ENCODE results near the gene OR2AT4.
"Not testable (repeated sequence)": the region's sequence is repeated elsewhere in the genome, so short reads cannot be mapped to it uniquely, and the experiment has no call there.

OR2AT4 gene

DNA sequence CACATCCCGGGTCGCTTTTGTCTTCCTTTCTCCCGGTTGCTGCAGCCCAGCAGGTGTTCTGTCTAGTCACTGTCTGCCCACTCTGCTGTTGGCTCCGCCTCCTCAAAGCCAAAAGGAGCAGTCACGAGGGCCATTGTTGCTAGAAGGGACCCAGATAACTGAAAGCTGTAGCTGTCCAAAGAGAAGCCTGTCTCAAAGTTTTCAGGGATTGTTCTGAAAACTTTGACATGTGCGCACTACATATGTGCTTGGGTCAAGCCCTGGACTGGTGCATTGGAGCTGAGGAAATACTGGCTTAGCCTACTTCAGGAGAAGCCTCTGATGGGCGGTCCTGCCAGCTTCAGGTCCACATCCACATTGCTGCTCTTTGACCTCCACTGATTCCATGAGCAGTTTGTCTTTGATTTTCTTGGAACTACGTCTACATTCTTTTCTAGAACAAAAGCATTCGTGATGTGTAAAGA, 8.8 kb upstream of the OR2AT4 start:
- H3K4me3 ChIP-seq (replicated peaks; ENCODE audit: low read depth, low read length) = no peak overlapping the region
- no peak for DNase-seq (ENCODE audit: low read depth)
- TF ChIP-seq, protein P1, sequence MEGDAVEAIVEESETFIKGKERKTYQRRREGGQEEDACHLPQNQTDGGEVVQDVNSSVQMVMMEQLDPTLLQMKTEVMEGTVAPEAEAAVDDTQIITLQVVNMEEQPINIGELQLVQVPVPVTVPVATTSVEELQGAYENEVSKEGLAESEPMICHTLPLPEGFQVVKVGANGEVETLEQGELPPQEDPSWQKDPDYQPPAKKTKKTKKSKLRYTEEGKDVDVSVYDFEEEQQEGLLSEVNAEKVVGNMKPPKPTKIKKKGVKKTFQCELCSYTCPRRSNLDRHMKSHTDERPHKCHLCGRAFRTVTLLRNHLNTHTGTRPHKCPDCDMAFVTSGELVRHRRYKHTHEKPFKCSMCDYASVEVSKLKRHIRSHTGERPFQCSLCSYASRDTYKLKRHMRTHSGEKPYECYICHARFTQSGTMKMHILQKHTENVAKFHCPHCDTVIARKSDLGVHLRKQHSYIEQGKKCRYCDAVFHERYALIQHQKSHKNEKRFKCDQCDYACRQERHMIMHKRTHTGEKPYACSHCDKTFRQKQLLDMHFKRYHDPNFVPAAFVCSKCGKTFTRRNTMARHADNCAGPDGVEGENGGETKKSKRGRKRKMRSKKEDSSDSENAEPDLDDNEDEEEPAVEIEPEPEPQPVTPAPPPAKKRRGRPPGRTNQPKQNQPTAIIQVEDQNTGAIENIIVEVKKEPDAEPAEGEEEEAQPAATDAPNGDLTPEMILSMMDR (IDR thresholded peaks at IDR 0.05; ENCODE audit: low read length, missing control alignments) = no peak

DNA sequence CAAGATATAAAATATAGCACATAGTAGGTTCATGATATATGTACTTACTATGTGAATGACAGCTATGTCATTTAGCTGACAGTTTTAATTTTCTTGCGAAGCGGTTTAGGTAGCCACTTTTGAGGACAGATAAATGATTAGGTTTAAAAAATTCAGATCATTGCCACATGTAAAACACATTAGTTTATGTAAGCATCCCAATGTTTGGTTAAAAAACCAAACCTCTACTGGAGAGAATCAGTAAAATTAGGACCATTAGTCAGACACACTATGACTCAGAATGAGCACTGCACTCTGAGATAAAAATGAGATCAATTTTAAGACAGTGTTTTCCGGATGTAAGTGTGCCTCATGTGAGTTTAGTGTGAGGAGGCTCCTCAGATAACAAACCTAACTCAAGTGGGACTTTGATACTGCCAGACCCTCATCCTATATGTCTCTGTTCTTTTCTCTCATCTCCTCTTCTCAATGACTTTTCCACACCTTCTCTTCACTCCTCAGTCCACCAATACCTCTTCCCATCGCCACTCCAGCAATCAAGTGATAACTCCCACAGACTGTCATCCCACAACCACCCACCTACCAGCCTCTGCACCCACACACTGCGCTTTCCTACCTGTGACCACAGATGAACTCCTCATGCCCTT, 6.8 kb upstream of the OR2AT4 start:
- no peak overlapping the region for H3K4me3 ChIP-seq (replicated peaks; ENCODE audit: low read depth, low read length)
- peak; percentile 34 for DNase-seq (ENCODE audit: low read depth)
- TF ChIP-seq, protein P1 (IDR thresholded peaks at IDR 0.05; ENCODE audit: low read length, missing control alignments) = no peak

DNA sequence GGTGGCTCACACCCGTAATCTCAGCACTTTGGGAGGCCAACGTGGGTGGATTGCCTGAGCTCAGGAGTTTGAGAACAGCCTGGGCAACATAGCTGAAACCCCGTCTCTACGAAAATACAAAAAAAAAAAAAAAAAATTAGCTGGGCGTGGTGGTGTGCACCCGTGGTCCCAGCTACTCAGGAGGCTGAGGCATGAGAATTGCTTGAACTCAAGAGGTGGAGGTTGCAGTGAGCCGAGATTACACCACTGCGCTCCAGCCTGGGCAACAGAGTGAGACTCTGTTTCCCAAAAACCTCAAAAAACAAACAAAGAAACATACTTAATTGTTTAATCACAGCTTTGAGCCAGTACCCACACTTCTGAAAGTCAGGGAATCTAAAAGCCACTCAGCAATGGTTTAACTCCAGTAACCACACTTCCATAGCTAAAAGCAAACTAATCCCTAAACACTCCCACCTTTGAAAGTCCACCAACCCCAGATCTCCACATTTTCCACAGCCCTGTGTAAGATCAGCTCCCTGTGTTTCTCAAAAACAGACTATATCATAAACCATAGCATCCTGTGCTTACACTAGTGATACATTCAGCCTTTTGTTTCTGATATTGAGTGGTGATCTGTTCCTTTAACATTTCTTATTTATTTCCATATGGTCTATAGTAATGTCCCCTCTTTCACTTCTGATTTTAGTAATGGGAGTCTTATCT, 4.9 kb upstream of the OR2AT4 start:
- DNase-seq (ENCODE audit: low read depth) = no peak
- no peak overlapping the region for H3K4me3 ChIP-seq (replicated peaks; ENCODE audit: low read depth, low read length)
- TF ChIP-seq, protein P1 (IDR thresholded peaks at IDR 0.05; ENCODE audit: low read length, missing control alignments) = no peak

DNA sequence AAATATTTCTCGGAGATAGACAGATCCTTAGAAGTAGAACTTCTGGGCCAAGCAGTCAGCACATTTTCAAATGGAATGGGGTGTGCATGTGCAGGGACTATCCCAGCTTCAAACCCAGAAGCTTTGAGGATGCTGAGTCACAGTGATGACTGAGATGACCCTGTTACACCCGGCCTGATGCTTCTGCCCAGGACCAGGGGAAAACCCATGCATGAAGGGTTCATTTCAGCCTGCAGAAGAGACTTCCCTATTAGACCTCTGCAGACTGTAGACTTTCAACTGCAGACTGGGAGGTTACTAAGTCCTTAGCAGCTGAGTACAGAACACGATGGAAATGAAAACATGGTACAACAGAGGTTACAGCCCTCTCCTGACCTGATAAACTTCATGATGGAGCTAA, 3.6 kb upstream of the OR2AT4 start:
- TF ChIP-seq, protein P1 (IDR thresholded peaks at IDR 0.05; ENCODE audit: low read length, missing control alignments) = no peak
- no peak overlapping the region for H3K4me3 ChIP-seq (replicated peaks; ENCODE audit: low read depth, low read length)
- DNase-seq (ENCODE audit: low read depth) = peak; percentile 21

DNA sequence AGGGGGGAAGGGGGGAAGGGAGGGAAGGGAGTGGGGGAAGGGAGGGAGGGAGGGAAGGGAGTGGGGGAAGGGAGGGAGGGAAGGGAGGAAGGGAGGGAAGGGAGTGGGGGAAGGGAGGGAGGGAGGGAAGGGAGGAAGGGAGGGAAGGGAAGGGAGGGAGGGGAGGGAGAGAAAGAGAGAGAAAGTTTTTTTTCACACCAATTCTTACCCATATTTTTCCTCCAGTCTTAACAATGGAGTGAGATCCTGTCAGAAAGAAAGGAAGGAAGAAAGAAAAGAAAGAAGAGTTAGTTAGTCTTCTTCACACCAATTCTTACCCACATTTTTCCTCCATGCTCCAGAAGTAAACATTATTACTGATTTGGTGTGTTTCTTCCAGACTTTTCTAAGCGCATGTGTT, 3.0 kb upstream of the OR2AT4 start:
- TF ChIP-seq, protein P1 (IDR thresholded peaks at IDR 0.05; ENCODE audit: low read length, missing control alignments) = no peak
- no peak for DNase-seq (ENCODE audit: low read depth)
- no peak overlapping the region for H3K4me3 ChIP-seq (replicated peaks; ENCODE audit: low read depth, low read length)

DNA sequence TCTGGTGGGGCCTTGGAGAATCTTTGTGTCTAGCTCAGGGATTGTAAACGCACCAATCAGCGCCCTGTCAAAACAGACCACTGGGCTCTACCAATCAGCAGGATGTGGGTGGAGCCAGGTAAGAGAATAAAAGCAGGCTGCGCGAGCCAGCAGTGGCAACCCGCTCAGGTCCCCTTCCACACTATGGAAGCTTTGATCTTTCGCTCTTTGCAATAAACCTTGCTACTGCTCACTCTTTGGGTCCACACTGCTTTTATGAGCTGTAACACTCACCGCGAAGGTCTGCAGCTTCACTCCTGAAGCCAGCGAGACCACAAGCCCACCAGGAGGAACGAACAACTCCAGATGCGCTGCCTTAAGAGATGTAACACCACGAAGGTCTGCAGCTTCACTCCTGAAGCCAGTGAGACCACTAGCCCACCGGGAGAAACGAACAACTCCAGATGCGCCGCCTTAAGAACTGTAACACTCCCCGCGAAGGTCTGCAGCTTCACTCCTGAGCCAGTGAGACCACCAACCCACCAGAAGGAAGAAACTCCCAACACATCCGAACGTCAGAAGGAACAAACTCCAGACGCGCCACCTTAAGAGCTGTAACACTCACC, 2.3 kb upstream of the OR2AT4 start:
- not testable (repeated sequence) for DNase-seq (ENCODE audit: low read depth)

DNA sequence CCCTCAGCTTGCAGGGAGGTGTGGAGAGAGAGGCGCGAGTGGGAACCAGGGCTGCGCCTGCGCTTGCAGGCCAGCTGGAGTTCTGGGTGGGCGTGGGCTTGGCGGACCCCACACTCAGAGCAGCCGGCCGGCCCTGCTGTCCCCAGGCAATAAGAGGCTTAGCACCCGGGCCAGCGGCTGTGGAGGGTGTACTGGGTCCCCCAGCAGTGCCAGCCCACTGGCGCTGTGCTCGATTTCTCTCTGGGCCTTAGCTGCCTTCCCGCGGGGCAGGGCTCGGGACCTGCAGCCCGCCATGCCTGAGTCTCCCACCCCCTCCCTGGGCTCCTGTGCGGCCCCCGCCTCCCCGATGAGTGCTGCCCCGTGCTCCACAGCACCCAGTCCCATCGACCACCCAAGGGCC, 1.5 kb upstream of the OR2AT4 start:
- DNase-seq (ENCODE audit: low read depth); H3K4me3 ChIP-seq (replicated peaks; ENCODE audit: low read depth, low read length): not testable (repeated sequence)

More for the DNA sequence above, 2.3 kb upstream of the OR2AT4 start:
- H3K4me3 ChIP-seq (replicated peaks; ENCODE audit: low read depth, low read length) = not testable (repeated sequence)

Measured in fibroblast of pulmonary artery (primary cell).